HEK293 (cell line): Measurements from ENCODE around the gene IQCE.
A peak's percentile ranks its signal among the peaks of the same experiment; 100 is the strongest.

Source experiments
- EGR2 ChIP-seq: fragments of 450-650 bp; formaldehyde crosslinking; IDR thresholded peaks from 2 replicates; pipeline ENCODE4 v1.5.1; 2016; ENCODE audit warnings: low read depth, missing biosample characterization, missing genetic modification characterization
- ELK4 ChIP-seq: IDR thresholded peaks from 2 replicates; pipeline ENCODE4 v1.6.1; 2011; ENCODE audit warnings: mild to moderate bottlenecking, low read depth, low read length, borderline replicate concordance
- FEZF1 ChIP-seq: fragments of 450-650 bp; formaldehyde crosslinking; IDR thresholded peaks from 2 replicates; pipeline ENCODE4 v1.5.1; 2016; ENCODE audit warnings: missing biosample characterization, missing genetic modification characterization
- GLIS2 ChIP-seq: fragments of 450-650 bp; formaldehyde crosslinking; IDR thresholded peaks from 2 replicates; pipeline ENCODE4 v1.5.1; 2016; ENCODE audit warnings: missing biosample characterization, missing genetic modification characterization
- HOXC10 ChIP-seq: sonication (generic); formaldehyde crosslinking; IDR thresholded peaks from 2 replicates; pipeline ENCODE4 v1.8.1; 2023; ENCODE audit warnings: mild to moderate bottlenecking, missing genetic modification reagents
- KLF1 ChIP-seq: fragments of 450-650 bp; formaldehyde crosslinking; IDR thresholded peaks from 2 replicates; pipeline ENCODE4 v1.5.1; 2016; ENCODE audit warnings: missing biosample characterization, missing genetic modification characterization
- KLF7 ChIP-seq: fragments of 450-650 bp; formaldehyde crosslinking; IDR thresholded peaks from 2 replicates; pipeline ENCODE4 v1.5.1; 2016; ENCODE audit warnings: missing biosample characterization, missing genetic modification characterization, borderline replicate concordance
- OVOL3 ChIP-seq: fragments of 450-650 bp; formaldehyde crosslinking; IDR thresholded peaks from 2 replicates; pipeline ENCODE4 v1.5.1; 2016; ENCODE audit warnings: missing biosample characterization, missing genetic modification characterization
- PBX3 ChIP-seq: sonication (generic); formaldehyde crosslinking; IDR thresholded peaks from 2 replicates; pipeline ENCODE4 v1.8.1; 2022; ENCODE audit warnings: mild to moderate bottlenecking, moderate library complexity, missing genetic modification reagents
- PRDM1 ChIP-seq: fragments of 450-650 bp; formaldehyde crosslinking; IDR thresholded peaks from 2 replicates; pipeline ENCODE4; 2016; ENCODE audit warnings: missing biosample characterization, missing genetic modification characterization
- PRDM10 ChIP-seq: fragments of 450-650 bp; formaldehyde crosslinking; IDR thresholded peaks from 2 replicates; pipeline ENCODE4 v1.5.1; 2016; ENCODE audit warnings: missing biosample characterization, missing genetic modification characterization
- REPIN1 ChIP-seq: fragments of 450-650 bp; formaldehyde crosslinking; IDR thresholded peaks from 2 replicates; pipeline ENCODE4 v1.5.1; 2017; ENCODE audit warnings: missing biosample characterization, missing genetic modification characterization, low read depth
- SP7 ChIP-seq: fragments of 450-650 bp; formaldehyde crosslinking; IDR thresholded peaks from 2 replicates; pipeline ENCODE4 v1.5.1; 2016; ENCODE audit warnings: missing biosample characterization, missing genetic modification characterization
- YY2 ChIP-seq: fragments of 450-650 bp; formaldehyde crosslinking; IDR thresholded peaks from 2 replicates; pipeline ENCODE4 v1.5.1; 2016; ENCODE audit warnings: missing biosample characterization, missing genetic modification characterization
- ZBTB7A ChIP-seq: fragments of 450-650 bp; formaldehyde crosslinking; IDR thresholded peaks from 2 replicates; pipeline ENCODE4 v1.5.1; 2016; ENCODE audit warnings: low read depth, missing biosample characterization, missing genetic modification characterization
- ZNF10 ChIP-seq: fragments of 450-650 bp; formaldehyde crosslinking; IDR thresholded peaks from 2 replicates; pipeline ENCODE4 v1.5.1; 2017; ENCODE audit warnings: missing biosample characterization, missing genetic modification characterization
- ZNF148 ChIP-seq: fragments of 450-650 bp; formaldehyde crosslinking; IDR thresholded peaks from 2 replicates; pipeline ENCODE4 v1.5.0; 2017; ENCODE audit warnings: missing biosample characterization, missing genetic modification characterization, borderline replicate concordance
- ZNF174 ChIP-seq: fragments of 450-650 bp; formaldehyde crosslinking; IDR thresholded peaks from 2 replicates; pipeline ENCODE4 v1.5.0; 2017; ENCODE audit warnings: missing biosample characterization, mild to moderate bottlenecking, missing genetic modification characterization
- ZNF239 ChIP-seq: fragments of 450-650 bp; formaldehyde crosslinking; IDR thresholded peaks from 2 replicates; pipeline ENCODE4 v1.5.1; 2016; ENCODE audit warnings: missing biosample characterization, missing genetic modification characterization
- ZNF362 ChIP-seq: fragments of 450-650 bp; formaldehyde crosslinking; IDR thresholded peaks from 2 replicates; pipeline ENCODE4 v1.5.1; 2016; ENCODE audit warnings: missing biosample characterization, missing genetic modification characterization
- ZNF366 ChIP-seq: fragments of 450-650 bp; formaldehyde crosslinking; conservative IDR thresholded peaks from 2 replicates; pipeline ENCODE4 v1.5.1; 2016; ENCODE audit warnings: missing biosample characterization, missing genetic modification characterization
- ZNF510 ChIP-seq: fragments of 450-650 bp; formaldehyde crosslinking; IDR thresholded peaks from 2 replicates; pipeline ENCODE4 v1.5.1; 2018; ENCODE audit warnings: mild to moderate bottlenecking, missing genetic modification characterization, missing biosample characterization; ENCODE audit not compliant: insufficient replicate concordance
- ZNF544 ChIP-seq: fragments of 450-650 bp; formaldehyde crosslinking; IDR thresholded peaks from 2 replicates; pipeline ENCODE4 v1.5.0; 2017; ENCODE audit warnings: missing biosample characterization, missing genetic modification characterization
- ZNF555 ChIP-seq: fragments of 450-650 bp; formaldehyde crosslinking; conservative IDR thresholded peaks from 2 replicates; pipeline ENCODE4 v1.5.1; 2017; ENCODE audit warnings: missing biosample characterization, mild to moderate bottlenecking, missing genetic modification characterization, inconsistent platforms
- ZNF600 ChIP-seq: fragments of 450-650 bp; formaldehyde crosslinking; IDR thresholded peaks from 2 replicates; pipeline ENCODE4 v1.5.1; 2016; ENCODE audit warnings: missing biosample characterization, missing genetic modification characterization
- ZNF664 ChIP-seq: fragments of 450-650 bp; formaldehyde crosslinking; IDR thresholded peaks from 2 replicates; pipeline ENCODE4 v1.5.1; 2016; ENCODE audit warnings: missing biosample characterization, missing genetic modification characterization
- ZNF76 ChIP-seq: fragments of 450-650 bp; formaldehyde crosslinking; IDR thresholded peaks from 2 replicates; pipeline ENCODE4; 2016; ENCODE audit warnings: low read depth, missing biosample characterization, missing genetic modification characterization, borderline replicate concordance
- ZSCAN18 ChIP-seq: fragments of 450-650 bp; formaldehyde crosslinking; IDR thresholded peaks from 2 replicates; pipeline ENCODE4 v1.5.1; 2016; ENCODE audit warnings: missing biosample characterization, missing genetic modification characterization
- ZXDB ChIP-seq: fragments of 450-650 bp; formaldehyde crosslinking; IDR thresholded peaks from 2 replicates; pipeline ENCODE4 v1.5.1; 2016; ENCODE audit warnings: missing biosample characterization, missing genetic modification characterization

IQCE gene

GRCh38 chr7:2632733-2633537, 74.2 kb downstream of the IQCE start (continued):
- no peak for TF ChIP-seq ZNF544
- TF ChIP-seq ZNF239 (tag by site-specific recombination): no peak
- peak; percentile 91 for TF ChIP-seq FEZF1 (tag by site-specific recombination)
- peak; percentile 28; the same call in 1 of the 2 replicates for TF ChIP-seq SP7 (tag by site-specific recombination)
- no peak for TF ChIP-seq PRDM1 (tag by site-specific recombination)
- TF ChIP-seq ZNF148: no peak
- no peak for TF ChIP-seq ZNF555 (tag by site-specific recombination)
- TF ChIP-seq OVOL3 (tag by site-specific recombination): no peak
- no peak for TF ChIP-seq ZNF664 (tag by site-specific recombination)
- TF ChIP-seq EGR2 (tag by site-specific recombination): peak; percentile 95
- no peak for TF ChIP-seq ZNF366 (tag by site-specific recombination)
- no peak for TF ChIP-seq ZNF510 (tag by site-specific recombination)
- peak; percentile 60; the same call in 1 of the 2 replicates for TF ChIP-seq ZNF76
- peak; percentile 67; the same call in 1 of the 2 replicates for TF ChIP-seq KLF1 (tag by site-specific recombination)
- TF ChIP-seq ZBTB7A (tag by site-specific recombination): no peak
- TF ChIP-seq ZNF362 (tag by site-specific recombination): no peak
- no peak for TF ChIP-seq PBX3 (CRISPR knock-in tag)
- no peak for TF ChIP-seq ZNF10
- TF ChIP-seq REPIN1 (tag by site-specific recombination): no peak
- peak; percentile 25; the same call in 1 of the 2 replicates for TF ChIP-seq ZXDB (tag by site-specific recombination)
- TF ChIP-seq KLF7 (tag by site-specific recombination): no peak
- TF ChIP-seq PRDM10 (tag by site-specific recombination): peak; percentile 79
- TF ChIP-seq ZNF174: no peak
- TF ChIP-seq ZNF600 (tag by site-specific recombination): no peak
- peak; percentile 94 for TF ChIP-seq GLIS2
- TF ChIP-seq ELK4: no peak
- no peak for TF ChIP-seq HOXC10 (CRISPR knock-in tag)
- peak; percentile 18; the same call in 1 of the 2 replicates for TF ChIP-seq YY2 (tag by site-specific recombination)
- TF ChIP-seq ZSCAN18 (tag by site-specific recombination): no peak
